ENCODE measurements around the gene JOSD2.

The JOSD2 gene

GRCh38 chr19:50492303-50493052 is 18.5 kb downstream of the JOSD2 start:
- DNase-seq = no peak

DNA sequence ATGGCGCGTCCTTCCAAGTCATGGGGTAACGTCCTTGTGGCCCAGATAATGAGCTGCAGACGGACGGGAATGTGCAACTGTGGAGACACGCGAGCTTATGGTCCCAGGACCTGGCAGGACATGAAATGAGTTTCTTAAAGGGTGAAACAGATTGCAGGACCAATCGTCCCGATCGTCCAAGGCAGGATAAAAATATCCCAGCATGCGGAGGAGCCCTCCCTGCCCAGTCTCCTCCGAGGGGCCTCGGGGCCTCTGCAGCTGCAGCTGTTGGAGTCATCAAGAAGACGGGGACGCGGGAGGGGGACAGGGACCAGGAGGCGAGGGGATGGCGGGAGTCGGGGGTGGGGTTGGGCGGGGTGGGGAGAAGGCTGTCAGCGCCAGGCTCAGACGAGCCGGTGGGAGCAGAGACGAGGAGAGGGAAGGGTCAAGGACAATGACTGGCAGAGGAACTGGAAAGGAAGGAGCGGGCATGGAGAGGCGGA is 20.0 kb downstream of the JOSD2 start:
- no peak for DNase-seq

- DNase-seq = no peak
Observed at GRCh38 chr19:50490411-50490811, 20.6 kb downstream of the JOSD2 start.

GRCh38 chr19:50489461-50490011 is 21.5 kb downstream of the JOSD2 start:
- DNase-seq = no peak

DNA sequence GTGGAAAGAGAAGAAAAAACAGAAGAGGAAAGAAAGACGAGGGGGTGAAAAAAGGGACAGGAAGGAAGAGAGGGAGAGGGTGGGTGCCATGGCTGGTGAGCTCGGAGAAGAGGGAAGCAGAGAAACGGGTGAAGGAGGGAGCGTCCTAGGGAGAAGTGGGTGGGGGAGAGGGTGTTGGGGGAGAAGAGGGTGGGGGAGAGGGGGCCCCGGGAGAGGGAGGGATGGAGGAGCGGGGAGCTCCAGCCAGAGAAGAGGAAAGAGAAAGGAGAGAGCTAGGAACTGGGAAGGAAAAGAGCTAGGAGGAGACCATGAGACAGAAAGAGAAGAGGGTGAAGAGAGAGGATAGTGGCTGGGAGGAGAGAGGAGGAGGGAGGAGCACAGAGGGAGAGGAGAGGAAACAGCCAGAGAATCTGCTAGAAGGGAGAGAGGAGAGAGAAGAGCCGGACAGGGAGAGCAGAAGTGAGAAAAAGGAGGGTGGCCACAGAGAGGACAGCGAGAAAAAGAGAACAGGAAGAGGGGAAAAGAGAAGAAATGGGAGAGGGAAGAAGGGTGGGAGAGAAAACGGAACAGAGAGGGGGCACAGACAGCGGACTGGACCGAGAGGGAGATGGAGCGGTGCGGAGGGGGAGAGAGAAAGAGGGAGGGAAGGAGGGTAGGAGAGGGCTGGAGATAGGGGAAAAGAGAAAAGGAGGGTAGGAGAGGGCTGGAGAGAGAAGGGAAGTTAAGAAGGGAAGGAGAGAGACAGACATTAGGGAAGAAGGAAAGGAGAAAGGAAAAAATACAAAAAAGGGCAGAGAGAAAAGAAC is 22.4 kb downstream of the JOSD2 start:
- no peak for DNase-seq

DNA sequence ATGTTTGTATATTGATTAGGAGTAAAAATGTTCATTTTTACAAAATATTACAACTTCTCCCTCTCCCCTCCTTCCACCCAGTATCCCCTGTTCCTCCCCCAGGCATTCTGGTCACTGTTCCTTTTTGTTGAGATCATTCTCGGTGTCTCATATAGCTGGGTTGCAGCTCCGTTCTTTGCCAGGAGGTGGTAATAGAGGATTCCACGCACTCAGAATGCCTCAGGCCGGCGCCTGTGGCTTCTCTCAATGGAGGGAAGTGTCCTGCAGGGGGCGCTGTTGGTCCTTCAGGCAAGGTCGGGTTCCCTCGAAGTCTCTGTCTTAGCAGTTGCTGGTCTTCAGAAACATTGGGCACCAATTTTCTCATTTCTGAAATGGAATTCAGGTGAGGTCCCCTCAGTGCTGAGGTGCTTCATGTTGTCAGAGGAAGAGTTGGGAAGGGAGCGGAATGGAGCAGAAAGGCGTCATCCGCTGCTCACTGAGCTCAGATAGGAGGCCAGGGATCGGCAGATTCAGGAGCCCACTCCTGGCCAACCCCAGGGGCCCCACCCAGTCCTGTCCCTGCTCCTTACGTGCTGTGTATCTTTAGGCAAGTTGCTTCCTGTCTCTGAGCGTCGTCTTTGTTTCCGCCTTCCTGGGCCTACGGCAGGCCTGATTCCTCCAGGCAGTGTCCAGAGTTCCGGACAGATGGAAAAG is 24.0 kb downstream of the JOSD2 start:
- DNase-seq = peak; percentile 59

DNA sequence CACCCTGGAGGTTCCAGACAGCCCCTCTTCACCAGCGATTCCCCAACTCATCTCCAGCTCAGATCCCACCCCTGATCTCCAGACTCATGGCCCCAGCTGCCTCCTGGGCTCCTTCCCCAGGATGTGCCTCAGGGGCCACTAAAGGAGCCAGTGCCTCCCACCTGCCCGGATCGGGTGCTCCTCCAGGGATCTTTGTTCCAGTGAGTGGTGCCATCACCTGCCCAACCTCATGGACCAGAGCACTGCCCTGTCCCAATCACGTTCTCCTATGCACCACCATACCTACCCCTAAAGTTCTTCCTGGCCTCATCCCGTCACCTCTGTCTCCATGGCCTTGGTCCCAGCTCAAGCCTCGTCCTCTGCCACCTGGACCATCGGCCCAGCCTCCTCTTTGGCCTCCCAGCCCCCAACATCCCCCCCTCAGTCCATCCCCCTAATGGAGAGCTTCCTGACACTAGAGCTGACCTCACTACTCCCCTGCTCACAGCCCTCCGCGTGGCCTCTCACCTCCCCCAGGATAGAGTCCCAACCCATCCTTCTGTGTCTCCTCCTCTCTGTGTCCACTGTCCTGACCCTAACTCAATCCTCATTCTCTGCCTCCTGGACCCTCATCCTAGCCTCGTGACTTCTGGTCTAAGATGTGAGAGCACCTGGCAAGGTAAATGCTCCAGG is 25.6 kb downstream of the JOSD2 start:
- DNase-seq = no peak

GRCh38 chr19:50482916-50483315 is 28.1 kb downstream of the JOSD2 start:
- DNase-seq = no peak

DNA sequence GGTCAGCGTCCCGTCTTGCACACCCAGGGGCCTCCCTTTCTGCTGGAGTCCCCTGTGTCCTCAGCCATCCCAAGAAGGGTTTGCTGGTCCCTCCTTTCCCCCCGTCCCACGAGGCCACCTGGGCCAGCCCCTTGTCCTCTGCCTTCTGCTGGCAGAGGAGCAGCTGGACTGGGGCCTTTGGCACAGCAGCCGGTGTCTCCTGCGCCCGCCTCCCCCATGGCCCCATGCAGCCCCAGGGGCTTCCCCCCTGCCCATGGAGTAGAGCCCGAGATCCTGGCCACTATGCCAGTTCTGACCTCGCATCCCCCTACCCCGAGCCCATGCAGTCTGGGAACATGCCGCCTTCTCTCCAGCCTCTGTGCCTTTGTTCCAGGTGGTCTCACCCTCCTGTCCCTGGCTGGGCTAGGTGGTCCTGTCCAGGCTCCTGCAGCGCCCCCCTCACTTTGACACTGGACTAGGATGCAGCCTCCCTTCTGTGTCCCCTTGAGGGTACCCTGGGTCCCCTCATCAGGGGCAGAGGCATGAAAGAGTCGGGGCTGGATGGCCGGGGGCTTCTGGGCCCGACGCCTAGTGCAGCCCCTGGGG is 28.6 kb downstream of the JOSD2 start:
- no peak for DNase-seq

DNA sequence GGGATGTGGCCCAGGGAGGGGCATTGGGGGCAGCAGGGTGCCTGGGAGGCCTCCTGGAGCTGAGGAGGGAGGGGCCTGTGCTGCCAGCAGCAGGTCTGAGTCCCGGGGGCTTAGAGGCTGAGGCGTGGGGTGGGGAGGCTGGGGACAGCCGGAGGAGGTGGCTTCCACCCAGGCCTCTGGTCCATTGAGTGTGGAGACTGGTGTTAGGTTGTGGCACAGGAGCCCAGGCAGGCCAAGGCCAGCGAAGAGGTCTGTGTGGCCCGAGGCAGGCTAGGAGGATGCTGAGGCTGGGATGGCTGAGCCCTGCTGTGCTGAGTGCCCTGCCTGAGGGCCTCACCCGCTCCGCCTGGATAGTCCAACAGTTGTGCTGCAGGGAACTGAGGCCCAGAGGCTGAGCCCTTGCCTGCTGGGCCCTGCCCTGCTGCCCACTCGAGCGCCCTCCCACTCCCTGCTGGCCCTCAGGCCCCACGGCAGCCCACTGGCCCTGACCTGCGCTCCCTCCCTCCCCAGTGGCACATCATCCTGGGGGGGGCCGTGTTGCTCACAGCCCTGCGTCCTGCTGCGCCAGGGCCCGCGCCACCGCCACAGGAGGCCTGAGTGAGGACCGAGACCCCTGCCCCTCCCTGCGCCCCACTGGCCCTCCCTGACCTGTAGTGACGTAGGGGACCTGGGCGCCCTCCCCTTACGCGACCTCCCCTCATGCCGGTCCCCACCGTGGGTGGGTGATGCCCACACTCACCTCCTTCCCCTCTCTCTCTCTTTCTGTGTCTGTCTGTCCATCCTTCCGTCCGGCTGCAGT is 29.4 kb downstream of the JOSD2 start:
- DNase-seq = no peak

DNA sequence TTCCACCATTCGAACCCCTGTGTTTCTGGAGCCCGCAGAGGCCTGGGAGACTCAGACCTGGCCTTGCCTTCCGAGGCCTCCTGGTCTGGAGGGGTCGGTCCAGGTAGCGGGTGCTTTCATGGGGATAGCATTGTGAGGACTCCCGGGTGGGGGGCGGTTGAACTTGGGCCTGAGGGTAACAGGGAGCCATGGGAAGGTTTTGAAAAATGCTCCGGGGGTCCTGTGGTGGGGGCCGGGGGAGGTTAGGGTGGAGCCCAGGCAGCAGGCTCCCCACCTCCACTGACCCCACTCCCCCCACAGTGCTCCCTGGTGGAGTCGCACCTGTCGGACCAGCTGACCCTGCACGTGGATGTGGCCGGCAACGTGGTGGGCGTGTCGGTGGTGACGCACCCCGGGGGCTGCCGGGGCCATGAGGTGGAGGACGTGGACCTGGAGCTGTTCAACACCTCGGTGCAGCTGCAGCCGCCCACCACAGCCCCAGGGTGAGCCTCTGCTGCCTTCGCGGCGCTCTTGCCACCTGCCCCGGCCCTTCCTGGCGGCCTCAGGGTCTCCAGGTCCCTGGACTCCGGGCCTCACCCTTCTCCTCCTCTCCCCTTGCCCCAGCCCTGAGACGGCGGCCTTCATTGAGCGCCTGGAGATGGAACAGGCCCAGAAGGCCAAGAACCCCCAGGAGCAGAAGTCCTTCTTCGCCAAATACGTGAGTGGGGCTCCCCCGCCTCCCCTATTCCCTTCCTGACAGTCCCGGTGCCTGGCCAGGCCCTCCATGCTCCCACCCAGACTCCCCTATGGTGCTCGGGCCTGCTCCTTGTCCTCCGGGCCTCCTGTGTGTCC is 30.5 kb downstream of the JOSD2 start:
- no peak for DNase-seq

DNA sequence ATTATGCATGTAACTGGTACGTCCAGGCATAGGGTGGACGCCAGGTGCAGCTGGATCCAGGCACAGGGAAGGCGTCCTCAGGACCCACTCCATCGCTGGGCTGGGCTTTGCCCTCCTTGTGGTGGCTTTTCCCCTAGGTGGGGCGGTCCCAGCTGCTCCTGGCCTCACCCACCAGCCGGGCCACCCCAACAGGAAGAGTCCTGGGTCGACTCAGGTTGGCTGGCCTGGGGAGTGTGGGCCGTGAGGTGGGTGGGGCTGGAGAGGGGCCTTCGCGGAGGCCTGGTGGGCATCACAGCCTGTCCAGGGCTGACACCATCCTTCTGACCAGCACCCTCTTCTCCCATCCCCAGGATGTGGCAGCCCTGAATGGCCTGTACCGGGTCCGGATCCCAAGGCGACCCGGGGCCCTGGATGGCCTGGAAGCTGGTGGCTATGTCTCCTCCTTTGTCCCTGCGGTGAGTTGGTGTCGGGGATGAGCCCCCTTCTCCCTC is 31.2 kb downstream of the JOSD2 start:
- no peak for DNase-seq

DNA sequence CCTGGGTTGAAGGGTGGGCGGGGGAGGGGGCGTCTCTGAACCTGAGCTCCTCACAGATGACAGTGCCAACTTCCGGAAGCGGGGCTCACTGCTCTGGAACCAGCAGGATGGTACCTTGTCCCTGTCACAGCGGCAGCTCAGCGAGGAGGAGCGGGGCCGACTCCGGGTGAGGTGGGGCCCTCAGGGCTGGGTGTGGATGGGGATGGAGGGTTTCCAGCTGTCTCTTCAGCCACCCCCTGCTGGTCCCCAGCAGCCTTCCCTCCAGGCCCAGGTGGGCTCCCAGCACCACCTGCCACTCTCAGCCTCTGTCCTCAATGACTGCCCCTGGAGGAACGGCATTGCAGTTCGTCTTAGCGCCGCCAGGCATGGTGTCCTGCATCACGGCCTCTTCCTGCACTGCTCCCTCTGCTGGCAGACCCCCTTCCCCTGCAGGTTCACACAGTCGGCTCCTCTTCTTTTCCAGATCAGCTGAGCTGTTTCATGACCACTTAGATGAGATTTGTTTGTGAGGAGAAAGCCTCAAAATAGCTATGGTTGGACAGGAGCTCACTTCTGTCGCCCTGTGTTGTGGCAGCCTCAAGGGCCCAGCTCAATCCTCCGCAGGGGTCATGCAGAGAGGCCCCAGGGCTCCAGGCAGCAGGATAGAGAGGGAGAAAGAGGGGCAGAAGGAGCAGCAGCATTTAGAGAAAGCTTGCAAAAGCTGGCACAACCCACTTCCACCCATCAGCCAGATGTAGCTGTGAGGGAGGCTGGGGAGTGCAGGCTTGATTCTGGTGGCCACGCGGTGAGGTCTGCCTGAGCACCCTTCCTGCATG is 31.9 kb downstream of the JOSD2 start:
- DNase-seq = no peak

GRCh38 chr19:50477751-50478515 is 33.1 kb downstream of the JOSD2 start:
- DNase-seq = no peak

DNA sequence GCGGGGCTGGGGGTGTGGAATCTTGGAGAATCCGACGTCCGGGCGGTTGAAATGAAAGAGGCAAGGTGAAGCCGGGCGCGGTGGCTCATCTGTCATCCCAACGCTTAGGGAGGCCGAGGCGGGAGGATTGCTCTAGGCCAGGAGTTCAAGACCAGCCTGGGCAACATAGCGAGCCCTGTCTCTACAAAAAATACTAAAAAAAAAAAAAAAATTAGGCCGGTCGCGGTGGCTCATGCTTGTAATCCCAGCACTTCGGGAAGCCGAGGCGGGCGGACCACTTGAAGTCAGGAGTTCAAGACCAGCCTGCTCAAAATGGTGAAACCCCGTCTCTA is 34.1 kb downstream of the JOSD2 start:
- no peak for DNase-seq

DNA sequence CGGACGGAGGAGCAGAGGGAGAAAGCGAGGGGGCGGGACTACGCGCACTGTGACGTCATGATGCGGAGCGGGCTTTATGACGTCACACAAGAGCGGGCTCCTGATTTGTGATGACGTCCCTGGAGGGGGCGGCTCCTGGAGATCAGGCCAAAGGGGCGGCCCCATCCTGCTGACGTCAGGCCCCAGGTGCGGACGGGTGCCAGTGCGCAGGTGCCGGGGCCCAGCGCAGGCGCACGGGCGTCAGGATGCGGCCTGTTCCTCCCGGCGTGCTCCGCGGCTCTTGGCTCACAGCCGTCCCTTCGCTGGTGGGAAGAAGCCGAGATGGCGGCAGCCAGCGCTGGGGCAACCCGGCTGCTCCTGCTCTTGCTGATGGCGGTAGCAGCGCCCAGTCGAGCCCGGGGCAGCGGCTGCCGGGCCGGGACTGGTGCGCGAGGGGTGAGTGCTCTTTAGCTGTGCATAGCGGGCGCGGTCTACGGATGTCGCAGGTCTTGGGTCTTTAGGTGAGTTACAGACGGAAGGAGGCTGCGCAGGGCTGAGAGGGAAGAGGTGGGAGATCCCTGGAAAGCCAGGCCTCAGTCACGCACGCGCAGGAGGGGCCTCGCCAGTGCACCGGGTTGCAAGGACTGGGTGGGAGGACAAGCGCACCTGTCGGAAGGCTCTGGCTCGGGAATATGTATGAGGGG is 34.6 kb downstream of the JOSD2 start, which contains the start of the genes EMC10 and GARIN5A:
TSS of gene EMC10 (plus strand) at position 284 of the 683 bp plus-strand sequence. CDS start at position 322, 38 bp downstream.
TSS of gene GARIN5A (minus strand) at position 625 of the 683 bp plus-strand sequence. CDS start at position 165, 460 bp downstream.
- DNase-seq = peak; percentile 94

- DNase-seq = no peak
Observed at GRCh38 chr19:50475736-50476223, 35.2 kb downstream of the JOSD2 start.
